Progenitor cell of endocrine pancreas (in vitro differentiated cells): ENCODE data around the gene STK32C. TPM values are rescaled to one million over a fixed set of nuclear protein-coding genes. Genes with fewer than 3 reads are reported as not detected.
"Not testable (repeated sequence)": the region's sequence is repeated elsewhere in the genome, so short reads cannot be mapped to it uniquely, and the experiment has no call there.

Source experiments
- DNase-seq: peaks from one replicate; pipeline ENCODE4 v3.0.0; 2021; ENCODE audit warnings: low spot score; ENCODE audit not compliant: unreplicated experiment
- H3K27ac Mint-ChIP-seq: 2 replicates; pipeline ENCODE4 v1.8.0; 2021; ENCODE audit warnings: mild to moderate bottlenecking, moderate library complexity, mixed read lengths
- H3K27me3 Mint-ChIP-seq: 2 replicates; pipeline ENCODE4 v1.8.0; 2021; ENCODE audit warnings: mixed read lengths
- H3K36me3 Mint-ChIP-seq: 2 replicates; pipeline ENCODE4 v1.8.0; 2022; ENCODE audit warnings: mixed read lengths; ENCODE audit not compliant: insufficient read depth
- H3K4me1 Mint-ChIP-seq: 2 replicates; pipeline ENCODE4 v1.8.0; 2021; ENCODE audit warnings: low read depth, mixed read lengths
- H3K4me3 Mint-ChIP-seq: 2 replicates; pipeline ENCODE4 v1.8.0; 2021; ENCODE audit warnings: low read depth, mild to moderate bottlenecking, moderate library complexity, mixed read lengths
- H3K9me3 Mint-ChIP-seq: 2 replicates; pipeline ENCODE4 v1.8.0; 2021; ENCODE audit warnings: low read depth, mixed read lengths
- total RNA-seq: library from RNA; stranded (reverse); gene quantifications from 2 replicates; pipeline ENCODE4 v1.2.1, GENCODE V29; 2021
- TF ChIP-seq, protein P1 (sequence below): fragments of 200-600 bp; sonication (generic); IDR thresholded peaks from one replicate; pipeline ENCODE4 v1.5.0; 2021; ENCODE audit warnings: antibody characterized with exemption, mild to moderate bottlenecking; ENCODE audit not compliant: unreplicated experiment

The STK32C gene
- total RNA-seq, 1 donor from 2014 or later: 10.0 TPM

DNA sequence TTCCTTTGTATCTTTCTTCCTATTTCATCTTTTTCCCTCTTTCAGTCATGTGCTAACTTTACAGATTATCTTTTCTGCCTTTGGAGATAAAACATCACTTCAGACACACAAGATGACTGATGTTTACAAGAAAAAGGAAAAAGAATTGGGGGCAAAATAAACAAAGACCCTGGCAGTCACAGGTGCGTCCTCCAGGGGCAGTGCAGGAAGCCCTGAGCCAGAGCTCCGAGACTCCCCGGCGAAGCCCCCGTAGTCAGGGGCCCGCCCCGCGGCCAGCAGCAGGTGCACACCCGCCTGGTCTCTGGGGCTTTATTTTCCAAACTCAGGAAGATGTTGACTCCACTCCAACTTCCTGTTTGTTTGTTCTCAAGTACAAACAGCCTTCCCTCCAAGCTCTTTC is 10.2 kb downstream of the STK32C start:
- Mint-ChIP-seq H3K4me3 (no peak overlapping the region), H3K4me1 (peaks cover 1% of the 10 kb centered on the region), H3K9me3 (no peaks in the 10 kb centered on the region), H3K27me3 (peaks cover 23% of the 10 kb centered on the region), H3K36me3 (no peaks in the 10 kb centered on the region), H3K27ac (no peak overlapping the region)
- DNase-seq: no peak
- TF ChIP-seq, protein P1, sequence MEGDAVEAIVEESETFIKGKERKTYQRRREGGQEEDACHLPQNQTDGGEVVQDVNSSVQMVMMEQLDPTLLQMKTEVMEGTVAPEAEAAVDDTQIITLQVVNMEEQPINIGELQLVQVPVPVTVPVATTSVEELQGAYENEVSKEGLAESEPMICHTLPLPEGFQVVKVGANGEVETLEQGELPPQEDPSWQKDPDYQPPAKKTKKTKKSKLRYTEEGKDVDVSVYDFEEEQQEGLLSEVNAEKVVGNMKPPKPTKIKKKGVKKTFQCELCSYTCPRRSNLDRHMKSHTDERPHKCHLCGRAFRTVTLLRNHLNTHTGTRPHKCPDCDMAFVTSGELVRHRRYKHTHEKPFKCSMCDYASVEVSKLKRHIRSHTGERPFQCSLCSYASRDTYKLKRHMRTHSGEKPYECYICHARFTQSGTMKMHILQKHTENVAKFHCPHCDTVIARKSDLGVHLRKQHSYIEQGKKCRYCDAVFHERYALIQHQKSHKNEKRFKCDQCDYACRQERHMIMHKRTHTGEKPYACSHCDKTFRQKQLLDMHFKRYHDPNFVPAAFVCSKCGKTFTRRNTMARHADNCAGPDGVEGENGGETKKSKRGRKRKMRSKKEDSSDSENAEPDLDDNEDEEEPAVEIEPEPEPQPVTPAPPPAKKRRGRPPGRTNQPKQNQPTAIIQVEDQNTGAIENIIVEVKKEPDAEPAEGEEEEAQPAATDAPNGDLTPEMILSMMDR: peak; percentile 35

DNA sequence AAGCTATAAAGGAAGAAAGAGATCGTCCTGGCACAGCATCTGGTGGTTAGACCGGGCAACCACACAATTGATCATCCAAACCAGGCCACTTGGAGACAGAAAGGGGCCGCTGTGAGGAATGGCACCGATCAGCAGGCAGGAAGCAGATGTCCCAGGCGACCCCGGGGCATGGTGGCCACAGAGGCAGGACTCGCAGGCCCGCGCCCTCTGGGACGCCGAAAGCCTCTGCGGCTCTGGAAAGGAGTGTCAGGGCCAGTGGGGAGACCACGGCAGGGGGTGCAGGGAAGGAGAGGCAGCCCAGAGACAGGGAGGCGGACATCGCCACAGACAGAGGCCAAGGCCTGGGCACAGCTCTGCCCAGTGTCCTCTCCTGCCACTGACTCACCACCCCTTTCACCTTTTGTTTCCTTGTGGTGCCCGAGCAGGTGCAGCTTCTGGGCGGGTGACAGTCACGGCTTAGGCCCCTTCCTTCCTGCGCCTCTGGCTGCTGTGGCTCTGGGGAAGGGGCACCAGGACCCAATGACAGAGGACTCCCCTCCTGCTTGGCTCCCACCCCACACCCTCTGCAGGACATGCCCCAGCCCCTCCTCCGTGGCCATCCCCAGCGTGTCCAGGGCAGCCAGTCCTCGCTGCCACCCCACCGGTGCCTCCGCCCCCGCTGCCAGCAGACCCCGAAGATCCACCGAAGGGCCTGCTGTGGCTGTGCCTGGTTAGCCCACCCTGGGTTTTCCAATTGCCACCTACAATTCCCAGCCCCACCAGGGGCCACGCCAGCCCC is 10.9 kb downstream of the STK32C start:
- no peaks in the 10 kb centered on the region for H3K9me3 Mint-ChIP-seq
- H3K36me3 Mint-ChIP-seq: no peaks in the 10 kb centered on the region
- H3K27ac Mint-ChIP-seq: no peak overlapping the region
- peaks cover 1% of the 10 kb centered on the region for H3K4me1 Mint-ChIP-seq
- peaks cover 25% of the 10 kb centered on the region for H3K27me3 Mint-ChIP-seq
- H3K4me3 Mint-ChIP-seq: no peak overlapping the region
- DNase-seq: no peak
- TF ChIP-seq, protein P1: no peak

DNA sequence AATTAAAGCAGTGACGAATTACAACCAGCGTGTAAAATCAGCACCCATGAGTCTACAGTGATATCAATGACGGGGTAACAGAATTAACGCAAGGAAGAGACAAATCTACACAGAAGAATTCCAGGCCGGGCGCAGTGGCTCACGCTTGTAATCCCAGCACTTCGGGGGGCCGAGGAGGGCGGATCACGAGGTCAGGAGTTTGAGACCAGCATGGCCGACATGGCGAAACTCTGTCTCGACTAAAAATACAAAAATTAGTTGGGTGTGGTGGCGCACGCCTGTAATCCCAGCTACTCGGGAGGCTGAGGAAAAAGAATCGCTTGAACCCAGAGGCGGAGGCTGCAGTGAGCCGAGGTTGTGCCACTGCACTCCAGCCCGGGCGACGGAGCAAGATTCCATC is 12.3 kb downstream of the STK32C start:
- not testable (repeated sequence) for H3K9me3 Mint-ChIP-seq, H3K36me3 Mint-ChIP-seq, H3K4me1 Mint-ChIP-seq, H3K27ac Mint-ChIP-seq, DNase-seq, H3K4me3 Mint-ChIP-seq
- peaks cover 20% of the 10 kb centered on the region for H3K27me3 Mint-ChIP-seq

DNA sequence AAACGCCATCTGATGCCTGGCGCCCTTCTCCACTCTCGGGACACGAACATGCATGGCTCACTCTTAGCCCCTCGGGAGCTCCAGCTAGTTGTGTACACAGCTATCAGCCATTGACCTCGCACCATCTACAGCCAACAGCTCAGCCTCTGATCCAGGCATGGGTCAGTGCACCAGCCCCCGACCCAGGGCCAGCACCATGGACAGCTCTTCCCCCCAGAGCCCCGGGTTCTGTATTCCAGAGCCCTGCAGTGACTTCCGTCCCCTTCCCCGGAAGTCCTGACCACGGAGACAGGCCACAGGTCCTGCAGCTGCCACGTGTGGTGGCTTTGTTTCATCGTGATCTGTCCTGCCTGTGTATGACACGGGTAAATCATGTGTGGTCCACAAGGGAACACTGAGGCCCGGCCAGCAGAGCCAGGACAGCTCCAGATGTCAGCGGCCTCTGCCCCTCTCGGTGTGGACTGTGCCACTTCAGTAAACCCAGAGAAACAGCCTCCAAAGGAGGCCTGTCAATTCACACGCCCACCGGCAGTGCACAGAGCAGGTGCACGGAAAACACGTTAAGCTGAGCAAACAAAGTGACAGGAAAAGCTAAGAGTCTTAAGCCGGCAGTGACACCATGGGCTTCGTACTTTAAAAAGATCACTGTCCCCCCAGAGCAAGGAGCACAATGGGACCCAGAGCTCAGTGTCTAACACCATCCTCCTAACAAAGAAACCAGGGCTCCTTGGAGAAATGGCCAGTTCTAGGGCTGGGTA is 13.0 kb downstream of the STK32C start:
- H3K9me3 Mint-ChIP-seq: no peaks in the 10 kb centered on the region
- H3K36me3 Mint-ChIP-seq: no peaks in the 10 kb centered on the region
- H3K4me3 Mint-ChIP-seq: no peak overlapping the region
- peak; percentile 47 for DNase-seq
- no peak overlapping the region for H3K27ac Mint-ChIP-seq
- peaks cover 1% of the 10 kb centered on the region for H3K4me1 Mint-ChIP-seq
- TF ChIP-seq, protein P1: no peak
- peaks cover 20% of the 10 kb centered on the region for H3K27me3 Mint-ChIP-seq

DNA sequence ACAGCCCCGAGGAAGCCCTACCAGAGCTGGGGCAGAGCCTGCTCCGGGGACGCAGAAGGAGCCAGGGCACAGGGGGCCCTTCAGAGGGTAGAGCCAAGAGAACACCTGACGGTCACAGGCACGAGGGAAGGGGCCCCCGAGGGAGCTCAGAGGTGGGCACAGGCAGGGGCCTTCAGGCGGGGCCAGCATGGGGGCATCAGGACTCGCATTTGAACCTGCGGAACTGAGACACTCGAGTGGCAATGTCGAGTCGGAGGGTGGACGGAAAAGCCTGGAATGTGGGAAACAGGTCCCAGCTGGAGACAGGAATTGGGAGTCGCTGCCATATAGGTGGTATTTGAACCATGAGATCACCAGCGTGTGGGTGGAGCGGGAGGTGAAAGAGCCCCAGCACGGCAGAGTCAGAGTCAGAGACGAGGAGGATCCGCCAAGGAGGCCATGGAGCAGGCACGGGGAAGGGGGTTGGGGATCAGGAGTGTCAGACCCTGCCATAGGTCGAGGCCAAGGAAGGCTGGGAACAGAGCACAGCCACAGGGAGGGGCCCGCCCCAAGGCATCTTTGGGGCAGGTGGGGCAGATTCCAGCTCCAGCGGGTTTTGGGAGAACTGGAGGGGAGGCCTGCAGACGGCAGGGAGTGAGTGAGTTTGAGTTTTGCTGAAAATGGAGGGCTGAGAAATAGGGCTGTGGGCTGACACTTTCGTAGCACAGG is 13.8 kb downstream of the STK32C start:
- Mint-ChIP-seq H3K27ac (no peak overlapping the region), H3K9me3 (no peaks in the 10 kb centered on the region), H3K36me3 (no peaks in the 10 kb centered on the region), H3K27me3 (peaks cover 17% of the 10 kb centered on the region), H3K4me1 (peaks cover 1% of the 10 kb centered on the region), H3K4me3 (no peak overlapping the region)
- no peak for DNase-seq
- TF ChIP-seq, protein P1: no peak
